Keratinocyte (primary cell): ENCODE results near the gene MYRIP. TPM values are rescaled to one million over a fixed set of nuclear protein-coding genes. Genes with fewer than 3 reads are reported as not detected.

Source experiments
- DNase-seq: peaks from one replicate; pipeline ENCODE4 v3.0.0-alpha.2; 2011; ENCODE audit warnings: low read depth, missing footprints, low spot score
- FAIRE-seq: peaks from 2 replicates; lab custom pipeline; 2011; peaks lifted over from hg19 to GRCh38; lab: Jason Lieb, UNC
- H2AFZ ChIP-seq: 2 replicates; pipeline ENCODE4 v1.6.0; 2012; ENCODE audit warnings: low read length, control low read depth, inconsistent platforms; ENCODE audit not compliant: control insufficient read depth
- H3K27ac ChIP-seq: 2 replicates; pipeline ENCODE4 v1.5.1; 2011; ENCODE audit warnings: low read length; ENCODE audit not compliant: control insufficient read depth, insufficient read depth
- H3K27me3 ChIP-seq: 3 replicates; pipeline ENCODE4 v1.6.0; 2011; ENCODE audit warnings: low read length; ENCODE audit not compliant: control insufficient read depth, insufficient read depth; ENCODE audit errors: extremely low read depth
- H3K36me3 ChIP-seq, 2 experiments: 2 replicates in 1 of 2; 3 replicates in 1 of 2; pipeline ENCODE4 v1.5.1; 2011; ENCODE audit warnings: low read length in 2 of 2, mild to moderate bottlenecking in 1 of 2; ENCODE audit not compliant: control insufficient read depth in 2 of 2, insufficient read depth in 2 of 2; ENCODE audit errors: extremely low read depth in 1 of 2
- H3K4me1 ChIP-seq: 3 replicates; pipeline ENCODE4 v1.5.1; 2011; ENCODE audit warnings: low read length; ENCODE audit not compliant: control insufficient read depth, insufficient read depth; ENCODE audit errors: extremely low read depth
- H3K4me2 ChIP-seq: 3 replicates; pipeline ENCODE4 v1.6.0; 2011; ENCODE audit warnings: low read depth, low read length; ENCODE audit not compliant: control insufficient read depth, insufficient read depth; ENCODE audit errors: extremely low read depth
- H3K4me3 ChIP-seq, 3 experiments: fragments of 200-600 bp in 1 of 3; sonication (generic) in 1 of 3; 2 replicates in 2 of 3; 3 replicates in 1 of 3; pipeline ENCODE4 v1.5.1; 2011 to 2016; ENCODE audit warnings: low read length in 3 of 3, mild to moderate bottlenecking in 3 of 3, control low read depth in 2 of 3, inconsistent platforms in 1 of 3, low read depth in 1 of 3, mixed read lengths in 1 of 3, mixed run types in 1 of 3, moderate library complexity in 1 of 3; ENCODE audit not compliant: control insufficient read depth in 2 of 3, insufficient read depth in 2 of 3; ENCODE audit errors: extremely low read depth in 1 of 3
- H3K79me2 ChIP-seq: 2 replicates; pipeline ENCODE4 v1.6.0; 2012; ENCODE audit warnings: low read length; ENCODE audit not compliant: control insufficient read depth, insufficient read depth
- H3K9ac ChIP-seq: 3 replicates; pipeline ENCODE4 v1.6.0; 2011; ENCODE audit warnings: low read length; ENCODE audit not compliant: control insufficient read depth, insufficient read depth; ENCODE audit errors: extremely low read depth
- H3K9me1 ChIP-seq: 3 replicates; pipeline ENCODE4 v1.6.0; 2011; ENCODE audit warnings: low read length; ENCODE audit not compliant: control insufficient read depth, insufficient read depth; ENCODE audit errors: extremely low read depth
- H3K9me3 ChIP-seq: 2 replicates; pipeline ENCODE4 v1.5.1; 2012; ENCODE audit warnings: low read depth, low read length; ENCODE audit not compliant: control insufficient read depth
- H4K20me1 ChIP-seq: 3 replicates; pipeline ENCODE4 v1.6.0; 2011; ENCODE audit warnings: low read length; ENCODE audit not compliant: control insufficient read depth, insufficient read depth; ENCODE audit errors: extremely low read depth
- EZH2 ChIP-seq: IDR thresholded peaks from one replicate; pipeline ENCODE4 v1.6.1; 2012; ENCODE audit warnings: inconsistent platforms, mild to moderate bottlenecking, low read length, moderate library complexity
- dilution Hi-C: fragments of 300-500 bp; cut with MboI; formaldehyde crosslinking; loops from one replicate; pipeline ENCODE4 v1.7.0; 2020; ENCODE audit warnings: low sequenced_read_pairs; ENCODE audit not compliant: extremely low pct_ligation_motif_present
- polyA plus RNA-seq, 5 experiments: library from polyadenylated mRNA; depleted of rRNA in 3 of 5; stranded (reverse) in 3 of 5; stranded (forward) in 1 of 5; unstranded in 1 of 5; fragments of >200 nt; gene quantifications; 1 replicate in 1 of 5; 2 replicates in 3 of 5; 3 replicates in 1 of 5; pipeline versions ENCODE4 v1.2.1 to v1.2.3, GENCODE V29; 2011 to 2012; ENCODE audit warnings: missing spikeins in 2 of 5, low read depth in 1 of 5, low replicate concordance in 1 of 5
- TF ChIP-seq, protein P1 (sequence below), 3 experiments: IDR thresholded peaks in 1 of 3; conservative IDR thresholded peaks in 1 of 3; optimal IDR thresholded peaks in 1 of 3; 2 replicates in 2 of 3; 3 replicates in 1 of 3; pipeline versions ENCODE3 to v1.5.1; 2011; ENCODE audit warnings: low read length in 3 of 3, mild to moderate bottlenecking in 3 of 3, moderate library complexity in 2 of 3, control low read depth in 1 of 3, inconsistent platforms in 1 of 3; ENCODE audit not compliant: insufficient read depth in 2 of 3; ENCODE audit errors: extremely low read depth in 1 of 3

The MYRIP gene
- polyA plus RNA-seq, 1 donor (not counting 4 experiments of a cell fraction or from before 2014, with no cell fraction given) = 0.01 TPM

DNA sequence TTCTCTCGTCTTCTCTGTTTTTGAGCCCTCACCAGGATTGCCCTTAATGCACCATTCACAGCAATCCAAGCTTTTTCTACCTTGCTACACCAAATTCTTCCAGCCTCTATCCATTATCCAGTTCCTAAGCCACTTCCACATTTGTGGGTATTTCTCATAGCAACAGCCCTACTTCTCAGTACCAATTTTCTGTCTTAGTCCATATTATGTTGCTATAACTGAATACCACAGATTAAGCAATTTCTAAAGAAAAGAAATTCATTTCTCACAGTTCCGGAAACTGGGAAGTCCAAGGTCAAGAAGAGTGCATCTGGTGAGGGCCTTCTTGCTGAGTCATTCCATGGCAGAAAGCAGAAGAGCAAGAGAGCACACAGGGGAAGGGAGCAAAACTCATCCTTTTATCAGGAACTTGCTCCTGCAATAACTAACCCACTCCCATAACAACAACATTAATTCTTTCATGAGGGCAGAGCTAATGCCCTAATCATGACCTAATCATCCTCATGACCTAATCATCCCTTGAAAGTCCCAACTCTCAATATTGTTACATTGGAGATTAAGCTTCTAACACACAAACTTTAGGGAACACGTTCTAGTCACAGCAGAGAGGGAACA is 490.4 kb downstream of the MYRIP start:
- Histone ChIP-seq H3K4me1 (no peaks in the 10 kb centered on the region), H3K4me3 (no peak overlapping the region), H3K9me3 (no peaks in the 10 kb centered on the region), H3K4me2 (no peak overlapping the region), H2AFZ (no peak overlapping the region), H3K9ac (no peak overlapping the region), H3K27ac (no peak overlapping the region), H3K79me2 (no peaks in the 10 kb centered on the region), H3K36me3 (no peaks in the 10 kb centered on the region), H3K9me1 (no peaks in the 10 kb centered on the region), H4K20me1 (no peaks in the 10 kb centered on the region), H3K27me3 (no peaks in the 10 kb centered on the region)
- FAIRE-seq = no peak
- dilution Hi-C loops = no loop called here
- TF ChIP-seq EZH2 = no peak
- TF ChIP-seq, protein P1, sequence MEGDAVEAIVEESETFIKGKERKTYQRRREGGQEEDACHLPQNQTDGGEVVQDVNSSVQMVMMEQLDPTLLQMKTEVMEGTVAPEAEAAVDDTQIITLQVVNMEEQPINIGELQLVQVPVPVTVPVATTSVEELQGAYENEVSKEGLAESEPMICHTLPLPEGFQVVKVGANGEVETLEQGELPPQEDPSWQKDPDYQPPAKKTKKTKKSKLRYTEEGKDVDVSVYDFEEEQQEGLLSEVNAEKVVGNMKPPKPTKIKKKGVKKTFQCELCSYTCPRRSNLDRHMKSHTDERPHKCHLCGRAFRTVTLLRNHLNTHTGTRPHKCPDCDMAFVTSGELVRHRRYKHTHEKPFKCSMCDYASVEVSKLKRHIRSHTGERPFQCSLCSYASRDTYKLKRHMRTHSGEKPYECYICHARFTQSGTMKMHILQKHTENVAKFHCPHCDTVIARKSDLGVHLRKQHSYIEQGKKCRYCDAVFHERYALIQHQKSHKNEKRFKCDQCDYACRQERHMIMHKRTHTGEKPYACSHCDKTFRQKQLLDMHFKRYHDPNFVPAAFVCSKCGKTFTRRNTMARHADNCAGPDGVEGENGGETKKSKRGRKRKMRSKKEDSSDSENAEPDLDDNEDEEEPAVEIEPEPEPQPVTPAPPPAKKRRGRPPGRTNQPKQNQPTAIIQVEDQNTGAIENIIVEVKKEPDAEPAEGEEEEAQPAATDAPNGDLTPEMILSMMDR (optimal IDR thresholded peaks at IDR 0.05 in 1 of 3, IDR thresholded peaks at IDR 0.05 in 1 of 3, conservative IDR thresholded peaks at IDR 0.05 in 1 of 3; ENCODE audit: extremely low read depth in 1 of 3, insufficient read depth in 2 of 3, low read length in 3 of 3) = no peak
- DNase-seq = no peak

DNA sequence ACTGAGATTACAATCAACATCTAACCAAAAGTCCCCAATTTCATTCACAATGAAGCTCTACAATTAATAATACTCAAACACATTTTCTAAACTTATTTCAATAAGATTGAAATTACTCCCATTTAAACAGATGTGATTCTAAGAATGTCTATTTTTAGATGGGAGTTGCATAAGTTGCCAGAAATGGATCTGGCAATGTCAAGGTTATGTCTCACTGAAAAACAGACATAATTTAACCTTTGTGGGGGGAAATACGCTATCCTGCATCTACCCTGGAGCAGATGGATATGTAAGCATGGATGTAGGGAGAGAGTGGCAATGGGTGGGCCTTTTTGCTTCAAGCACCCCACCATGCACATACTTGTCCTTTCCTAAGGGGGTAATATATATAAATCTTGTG is 493.4 kb downstream of the MYRIP start:
- H4K20me1 ChIP-seq = no peaks in the 10 kb centered on the region
- H3K27me3 ChIP-seq = no peaks in the 10 kb centered on the region
- no peak for FAIRE-seq
- TF ChIP-seq, protein P1 (optimal IDR thresholded peaks at IDR 0.05 in 1 of 3, IDR thresholded peaks at IDR 0.05 in 1 of 3, conservative IDR thresholded peaks at IDR 0.05 in 1 of 3; ENCODE audit: extremely low read depth in 1 of 3, insufficient read depth in 2 of 3, low read length in 3 of 3) = no peak
- no peak for TF ChIP-seq EZH2
- H3K9me1 ChIP-seq = no peaks in the 10 kb centered on the region
- no peak overlapping the region for H3K27ac ChIP-seq
- DNase-seq = no peak
- no peaks in the 10 kb centered on the region for H3K36me3 ChIP-seq
- no peak overlapping the region for H3K4me2 ChIP-seq
- H2AFZ ChIP-seq = no peak overlapping the region
- dilution Hi-C loops = no loop called here
- H3K9ac ChIP-seq = no peak overlapping the region
- H3K79me2 ChIP-seq = no peaks in the 10 kb centered on the region
- H3K4me1 ChIP-seq = no peaks in the 10 kb centered on the region
- no peak overlapping the region for H3K4me3 ChIP-seq
- no peaks in the 10 kb centered on the region for H3K9me3 ChIP-seq
